AG04449 (cell line): ENCODE results near the gene DHTKD1.
"Not testable (repeated sequence)": the region's sequence is repeated elsewhere in the genome, so short reads cannot be mapped to it uniquely, and the experiment has no call there.

Experiments used
- CTCF ChIA-PET: fragments of 350-600 bp; formaldehyde crosslinking; extraction: SDS; loops from one replicate; lab custom pipeline; 2021; ENCODE audit warnings: antibody characterized with exemption; lab: Yijun Ruan, JAX
- POLR2A ChIA-PET: fragments of 400-600, 350-600 bp; formaldehyde crosslinking; extraction: SDS; loops from one replicate; lab custom pipeline; 2020; ENCODE audit warnings: antibody characterized with exemption, inconsistent platforms; lab: Yijun Ruan, JAX
- DNase-seq: peaks from one replicate; pipeline ENCODE4 v3.0.0-alpha.2; 2010; ENCODE audit warnings: low read depth, low spot score
- H3K4me3 ChIP-seq: 2 replicates; pipeline ENCODE4 v1.5.1; 2011; ENCODE audit warnings: low read depth, mild to moderate bottlenecking, control low read depth, low read length
- CTCF ChIP-seq: IDR thresholded peaks from one replicate; pipeline ENCODE4 v1.5.1; 2011; ENCODE audit warnings: mild to moderate bottlenecking, moderate library complexity, low read length, control low read depth, inconsistent platforms; ENCODE audit not compliant: insufficient read depth; ENCODE audit errors: missing control alignments

The DHTKD1 gene

DNA sequence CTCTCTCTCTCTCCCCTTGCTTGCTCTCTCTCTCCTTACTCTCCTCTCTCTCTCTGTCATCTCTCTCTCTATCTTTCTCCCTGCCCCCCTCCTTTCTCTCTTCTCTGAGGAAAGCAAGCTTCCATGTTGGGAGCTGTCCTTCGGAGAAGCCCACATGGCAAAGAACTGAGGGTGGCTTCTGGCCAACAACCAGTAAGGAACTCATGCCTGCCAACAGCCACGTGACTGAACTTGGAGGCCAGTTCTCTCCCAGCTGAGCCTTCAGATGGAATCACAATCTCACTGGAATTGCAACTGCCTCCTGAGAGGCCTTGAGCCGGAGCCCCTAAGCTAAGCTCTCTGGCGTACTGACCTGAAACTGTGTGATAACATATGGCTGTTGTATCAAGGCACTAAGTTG lies 12.0 kb upstream of the DHTKD1 start:
- POLR2A ChIA-PET: no interaction called here
- DNase-seq: no peak
- H3K4me3 ChIP-seq: no peak overlapping the region
- TF ChIP-seq CTCF: no peak
- CTCF ChIA-PET: no interaction called here

- TF ChIP-seq CTCF: no peak
- ChIA-PET CTCF (no interaction called here), POLR2A (no interaction called here)
- no peak for DNase-seq
- H3K4me3 ChIP-seq: no peak overlapping the region
Observed at GRCh38 chr10:12061124-12061523, 7.6 kb upstream of the DHTKD1 start.

DNA sequence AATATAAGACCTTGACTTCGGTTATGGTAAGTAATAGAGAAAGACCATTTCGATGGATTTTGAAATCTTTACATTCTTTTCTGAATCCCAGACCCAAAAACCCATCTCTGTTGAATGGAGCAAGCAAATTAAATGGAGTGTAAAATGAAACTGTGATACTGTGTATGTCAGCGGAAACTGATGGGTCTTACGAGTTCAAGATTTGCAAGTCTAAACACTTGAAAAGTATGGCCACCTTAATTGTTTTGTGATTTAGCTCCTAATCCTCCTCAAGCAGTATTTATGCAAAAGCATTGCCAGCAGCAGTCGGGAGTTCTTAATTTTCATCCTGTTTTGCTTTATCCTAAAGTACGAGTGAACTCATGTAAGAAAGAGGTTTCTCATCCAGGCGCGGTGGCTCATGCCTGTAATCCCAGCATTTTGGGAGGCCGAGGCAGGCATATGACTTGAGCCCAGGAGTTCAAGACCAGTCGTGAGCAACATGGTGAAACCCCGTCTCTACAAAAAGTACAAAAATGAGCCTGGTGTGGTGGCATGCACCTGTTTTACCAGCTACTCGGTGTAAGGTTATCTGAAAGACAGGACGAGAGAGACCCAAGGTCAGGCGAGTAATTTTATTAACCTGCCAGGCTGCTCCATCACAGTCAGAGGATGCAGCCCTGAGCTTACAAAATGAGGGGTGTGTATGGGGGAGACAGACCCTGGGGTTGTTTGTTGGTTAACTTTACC lies 5.8 kb upstream of the DHTKD1 start:
- ChIA-PET CTCF (no interaction called here), POLR2A (no interaction called here)
- no peak for DNase-seq
- no peak overlapping the region for H3K4me3 ChIP-seq
- TF ChIP-seq CTCF: no peak

GRCh38 chr10:12063483-12063818 lies 5.3 kb upstream of the DHTKD1 start:
- DNase-seq: no peak
- ChIA-PET POLR2A (no interaction called here), CTCF (no interaction called here)
- no peak for TF ChIP-seq CTCF
- H3K4me3 ChIP-seq: no peak overlapping the region

DNA sequence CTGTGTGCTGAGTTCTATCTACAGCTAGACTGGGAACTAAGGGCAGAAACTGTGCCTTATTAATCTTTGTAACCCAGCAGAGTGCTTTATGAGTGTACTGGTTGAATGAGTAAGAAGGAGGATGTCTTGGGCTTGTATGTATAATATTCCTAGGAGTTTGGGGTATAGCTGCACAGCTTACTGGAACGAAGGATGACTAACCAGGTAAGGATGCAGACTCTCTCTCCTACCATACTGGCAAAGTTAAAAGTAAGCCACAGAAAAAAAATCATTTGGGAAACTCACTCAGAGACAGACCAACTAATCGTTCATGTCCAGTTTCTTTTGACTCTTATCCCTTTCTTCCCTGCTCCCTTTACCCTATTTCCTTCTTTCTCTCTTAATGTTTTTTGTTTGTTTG lies 1.4 kb upstream of the DHTKD1 start:
- H3K4me3 ChIP-seq: no peak overlapping the region
- ChIA-PET POLR2A (interaction anchor here (1.3 kb wide), 1 partner anchor 63 kb away, joined by 3 read pairs; no protein-coding TSS in a partner anchor), CTCF (interaction anchor here (1.4 kb wide), 1 partner anchor 17 kb away, joined by 3 read pairs; no protein-coding TSS in a partner anchor)
- TF ChIP-seq CTCF: no peak
- peak; percentile 54 for DNase-seq

DNA sequence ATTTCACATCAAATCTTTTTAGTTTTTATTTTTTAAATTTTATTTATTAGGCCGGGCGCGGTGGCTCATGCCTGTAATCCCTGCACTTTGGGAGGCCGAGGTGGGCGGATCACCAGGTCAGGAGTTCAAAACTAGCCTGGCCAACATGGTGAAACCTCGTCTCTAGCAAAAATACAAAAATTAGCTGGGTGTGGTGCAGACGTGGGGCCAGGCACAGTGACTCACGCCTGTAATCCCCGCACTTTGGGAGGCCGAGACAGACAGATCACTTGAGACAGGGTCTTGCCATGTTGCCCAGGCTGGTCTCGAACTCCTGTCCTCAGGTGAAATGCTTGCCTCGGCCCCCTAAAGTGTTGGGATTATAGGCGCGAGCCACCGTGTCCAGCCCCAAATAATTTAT lies 2.7 kb downstream of the DHTKD1 start:
- CTCF ChIA-PET: interaction anchor here (1.7 kb wide), 1 partner anchor 10 kb away, joined by 5 read pairs; no protein-coding TSS in a partner anchor

GRCh38 chr10:12073526-12073925 lies 4.8 kb downstream of the DHTKD1 start:
- no peak overlapping the region for H3K4me3 ChIP-seq
- CTCF ChIA-PET: no interaction called here
- no peak for DNase-seq
- no peak for TF ChIP-seq CTCF
- POLR2A ChIA-PET: no interaction called here

More for the DNA sequence above, 2.7 kb downstream of the DHTKD1 start:
- H3K4me3 ChIP-seq, DNase-seq, POLR2A ChIA-PET: not testable (repeated sequence)
